Activated CD8-positive, alpha-beta memory T cell treated with anti-CD3 and anti-CD28 coated beads for 36 hours (primary cell): ENCODE measurements around the gene ACER3. TPM values are rescaled to one million over a fixed set of nuclear protein-coding genes. Genes with fewer than 3 reads are reported as not detected.
"Not testable (repeated sequence)": the region's sequence is repeated elsewhere in the genome, so short reads cannot be mapped to it uniquely, and the experiment has no call there.

Source experiments
- CTCF ChIA-PET: fragments of 350-600 bp; sonication (Branson Sonifier 250); formaldehyde crosslinking; loops from one replicate; lab custom pipeline; 2021; ENCODE audit warnings: antibody characterized with exemption; lab: Charles Lee
- POLR2A ChIA-PET: fragments of 350-600 bp; sonication (Branson Sonifier 250); formaldehyde crosslinking; loops from one replicate; lab custom pipeline; 2021; ENCODE audit warnings: antibody characterized with exemption; lab: Charles Lee
- total RNA-seq, 2 experiments: library from RNA; stranded (reverse); gene quantifications; one replicate each; pipeline ENCODE4 v1.2.3, GENCODE V29; 2021

Gene ACER3
- total RNA-seq, 2 experiments from 2014 or later, result 15.3 to 15.5 TPM

GRCh38 chr11:77060234-77060633 is 199.5 kb downstream of the ACER3 start:
- ChIA-PET POLR2A (no interaction called here), CTCF (no interaction called here)

GRCh38 chr11:77061258-77061657 is 200.5 kb downstream of the ACER3 start:
- POLR2A ChIA-PET, result not testable (repeated sequence)

GRCh38 chr11:77062924-77063323 is 202.2 kb downstream of the ACER3 start:
- ChIA-PET POLR2A (no interaction called here), CTCF (interaction anchor here (1.1 to 3.1 kb wide), 3 partner anchors 15 to 29 kb away, joined by 3 to 12 read pairs (median 5); no protein-coding TSS in a partner anchor)

More at GRCh38 chr11:77061258-77061657, 200.5 kb downstream of the ACER3 start:
- CTCF ChIA-PET, result interaction anchor here (1.9 kb wide), 1 partner anchor 14 kb away, joined by 5 read pairs; no protein-coding TSS in a partner anchor

GRCh38 chr11:77063407-77063806 is 202.7 kb downstream of the ACER3 start:
- POLR2A ChIA-PET, result no interaction called here
- CTCF ChIA-PET, result interaction anchor here (1.1 to 3.1 kb wide), 2 partner anchors 16 to 28 kb away, joined by 3 to 12 read pairs; no protein-coding TSS in a partner anchor

- CTCF ChIA-PET, result interaction anchor here (1.1 to 3.1 kb wide), 2 partner anchors 16 to 28 kb away, joined by 3 to 12 read pairs; no protein-coding TSS in a partner anchor
- POLR2A ChIA-PET, result no interaction called here
Measured at GRCh38 chr11:77063861-77064260, 203.1 kb downstream of the ACER3 start.

- CTCF ChIA-PET, result interaction anchor here (1.1 to 3.1 kb wide), 3 partner anchors 11 to 27 kb away, joined by 4 to 12 read pairs (median 12); no protein-coding TSS in a partner anchor
- POLR2A ChIA-PET, result no interaction called here
Measured at GRCh38 chr11:77064648-77065217, 204.0 kb downstream of the ACER3 start.

- ChIA-PET CTCF (interaction anchor here (1.0 to 3.1 kb wide), 4 partner anchors 12 to 26 kb away, joined by 3 to 12 read pairs (median 8); no protein-coding TSS in a partner anchor), POLR2A (interaction anchor here (0.5 kb wide), 1 partner anchor 19 kb away, joined by 3 read pairs; no protein-coding TSS in a partner anchor)
Measured at GRCh38 chr11:77065878-77066228, 205.1 kb downstream of the ACER3 start.

- CTCF ChIA-PET, result interaction anchor here (1.0 to 3.1 kb wide), 3 partner anchors 19 to 25 kb away, joined by 3 to 12 read pairs (median 12); no protein-coding TSS in a partner anchor
- POLR2A ChIA-PET, result no interaction called here
Measured at GRCh38 chr11:77066229-77067042, 205.7 kb downstream of the ACER3 start, which contains the start of gene CAPN5. Gene CAPN5 (plus strand): TSS chr11:77066971. CDS start chr11:77084887, 17,916 bp downstream.

GRCh38 chr11:77067861-77068443 is 207.2 kb downstream of the ACER3 start:
- POLR2A ChIA-PET, result no interaction called here
- CTCF ChIA-PET, result no interaction called here

GRCh38 chr11:77068457-77069335 is 208.0 kb downstream of the ACER3 start:
- ChIA-PET CTCF (interaction anchor here (0.6 kb wide), 1 partner anchor 22 kb away, joined by 5 read pairs; no protein-coding TSS in a partner anchor), POLR2A (no interaction called here)

- ChIA-PET POLR2A (no interaction called here), CTCF (interaction anchor here (0.6 to 1.3 kb wide), 2 partner anchors 11 to 22 kb away, joined by 4 to 5 read pairs; no protein-coding TSS in a partner anchor)
Measured at GRCh38 chr11:77069336-77069968, 208.7 kb downstream of the ACER3 start.

GRCh38 chr11:77069969-77070582 is 209.4 kb downstream of the ACER3 start:
- POLR2A ChIA-PET, result no interaction called here
- CTCF ChIA-PET, result interaction anchor here (1.3 kb wide), 1 partner anchor 12 kb away, joined by 4 read pairs; no protein-coding TSS in a partner anchor

GRCh38 chr11:77071077-77071476 is 210.4 kb downstream of the ACER3 start:
- POLR2A ChIA-PET, result no interaction called here
- CTCF ChIA-PET, result interaction anchor here (1.3 kb wide), 1 partner anchor 13 kb away, joined by 4 read pairs; no protein-coding TSS in a partner anchor

GRCh38 chr11:77071671-77072605 is 211.2 kb downstream of the ACER3 start:
- CTCF ChIA-PET, result no interaction called here
- POLR2A ChIA-PET, result interaction anchor here (1.5 kb wide), 1 partner anchor 10 kb away, joined by 4 read pairs; no protein-coding TSS in a partner anchor

- ChIA-PET POLR2A (interaction anchor here (1.5 kb wide), 1 partner anchor 9 kb away, joined by 4 read pairs; no protein-coding TSS in a partner anchor), CTCF (no interaction called here)
Measured at GRCh38 chr11:77072851-77073327, 212.2 kb downstream of the ACER3 start.
